ENCODE measurements around the gene TTC28.
"Not testable (repeated sequence)": the region's sequence is repeated elsewhere in the genome, so short reads cannot be mapped to it uniquely, and the experiment has no call there.

Gene TTC28

GRCh38 chr22:28120691-28121592 is 558.7 kb downstream of the TTC28 start:
- no peak for DNase-seq

- DNase-seq: no peak
These were observed 560.5 kb downstream of the TTC28 start for GRCh38 chr22:28118957-28119631.

- DNase-seq: no peak
These were observed 563.4 kb downstream of the TTC28 start for GRCh38 chr22:28116219-28116673.

GRCh38 chr22:28115426-28115825 is 564.2 kb downstream of the TTC28 start:
- DNase-seq: no peak

- no peak for DNase-seq
These were observed 567.0 kb downstream of the TTC28 start for GRCh38 chr22:28112548-28113043.

- DNase-seq: no peak
These were observed 567.5 kb downstream of the TTC28 start for GRCh38 chr22:28112190-28112544.

GRCh38 chr22:28111501-28112189 is 568.0 kb downstream of the TTC28 start:
- no peak for DNase-seq

GRCh38 chr22:28108851-28109250 is 570.8 kb downstream of the TTC28 start:
- no peak for DNase-seq

GRCh38 chr22:28106617-28107016 is 573.0 kb downstream of the TTC28 start:
- no peak for DNase-seq

GRCh38 chr22:28105988-28106387 is 573.7 kb downstream of the TTC28 start:
- no peak for DNase-seq

GRCh38 chr22:28105413-28105812 is 574.2 kb downstream of the TTC28 start:
- DNase-seq: no peak

- DNase-seq: no peak
These were observed 576.0 kb downstream of the TTC28 start for GRCh38 chr22:28103596-28103995.

GRCh38 chr22:28102151-28102812 is 577.4 kb downstream of the TTC28 start:
- DNase-seq: no peak

GRCh38 chr22:28097627-28098026 is 582.0 kb downstream of the TTC28 start:
- no peak for DNase-seq

GRCh38 chr22:28096161-28096560 is 583.5 kb downstream of the TTC28 start:
- DNase-seq: no peak

GRCh38 chr22:28095316-28096095 is 584.1 kb downstream of the TTC28 start:
- DNase-seq: no peak

GRCh38 chr22:28094771-28095170 is 584.9 kb downstream of the TTC28 start:
- DNase-seq: no peak

- DNase-seq: no peak
These were observed 585.9 kb downstream of the TTC28 start for GRCh38 chr22:28093711-28094110.

GRCh38 chr22:28091486-28091885 is 588.2 kb downstream of the TTC28 start:
- DNase-seq: no peak

GRCh38 chr22:28089541-28089940 is 590.1 kb downstream of the TTC28 start:
- DNase-seq: not testable (repeated sequence)

- DNase-seq: no peak
These were observed 602.5 kb downstream of the TTC28 start for GRCh38 chr22:28077166-28077565.

Measured in stimulated activated CD4-positive, alpha-beta T cell treated with anti-CD3 and anti-CD28 coated beads, Interleukin-4, amount 100 ng/mL, for 24 hours (primary cell).